AG09319 (cell line): ENCODE results near the gene KRTAP12-2.
"Not testable (repeated sequence)": the region's sequence is repeated elsewhere in the genome, so short reads cannot be mapped to it uniquely, and the experiment has no call there.

Source experiments
- DNase-seq: peaks from one replicate; pipeline ENCODE4 v3.0.0-alpha.2; 2010; ENCODE audit warnings: low read depth; ENCODE audit errors: extremely low read depth
- TF ChIP-seq, protein P1 (sequence below): IDR thresholded peaks from 2 replicates; pipeline ENCODE4 v1.5.1; 2011; ENCODE audit warnings: low read depth, mild to moderate bottlenecking, inconsistent platforms, low read length, moderate library complexity

The KRTAP12-2 gene

DNA sequence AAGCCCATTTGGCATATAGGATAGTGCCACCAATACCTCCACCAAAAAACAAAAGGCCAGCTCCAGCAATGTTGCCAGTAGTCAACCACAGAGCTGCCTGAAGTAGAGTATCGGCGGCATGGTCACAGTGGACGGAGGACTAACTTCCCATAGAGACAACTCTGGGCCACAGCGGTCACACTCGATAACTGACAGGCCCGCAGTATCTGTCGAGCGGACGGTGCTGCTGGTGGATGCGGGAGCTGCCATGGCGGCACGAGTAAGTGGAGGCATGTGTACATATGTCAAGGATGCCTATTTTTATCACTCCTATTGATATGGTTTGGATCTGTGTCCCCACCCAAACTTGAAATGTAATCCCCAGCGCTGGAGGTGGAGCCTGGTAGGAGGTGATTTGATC lies 11.2 kb upstream of the KRTAP12-2 start:
- TF ChIP-seq, protein P1, sequence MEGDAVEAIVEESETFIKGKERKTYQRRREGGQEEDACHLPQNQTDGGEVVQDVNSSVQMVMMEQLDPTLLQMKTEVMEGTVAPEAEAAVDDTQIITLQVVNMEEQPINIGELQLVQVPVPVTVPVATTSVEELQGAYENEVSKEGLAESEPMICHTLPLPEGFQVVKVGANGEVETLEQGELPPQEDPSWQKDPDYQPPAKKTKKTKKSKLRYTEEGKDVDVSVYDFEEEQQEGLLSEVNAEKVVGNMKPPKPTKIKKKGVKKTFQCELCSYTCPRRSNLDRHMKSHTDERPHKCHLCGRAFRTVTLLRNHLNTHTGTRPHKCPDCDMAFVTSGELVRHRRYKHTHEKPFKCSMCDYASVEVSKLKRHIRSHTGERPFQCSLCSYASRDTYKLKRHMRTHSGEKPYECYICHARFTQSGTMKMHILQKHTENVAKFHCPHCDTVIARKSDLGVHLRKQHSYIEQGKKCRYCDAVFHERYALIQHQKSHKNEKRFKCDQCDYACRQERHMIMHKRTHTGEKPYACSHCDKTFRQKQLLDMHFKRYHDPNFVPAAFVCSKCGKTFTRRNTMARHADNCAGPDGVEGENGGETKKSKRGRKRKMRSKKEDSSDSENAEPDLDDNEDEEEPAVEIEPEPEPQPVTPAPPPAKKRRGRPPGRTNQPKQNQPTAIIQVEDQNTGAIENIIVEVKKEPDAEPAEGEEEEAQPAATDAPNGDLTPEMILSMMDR = no peak
- DNase-seq = no peak

DNA sequence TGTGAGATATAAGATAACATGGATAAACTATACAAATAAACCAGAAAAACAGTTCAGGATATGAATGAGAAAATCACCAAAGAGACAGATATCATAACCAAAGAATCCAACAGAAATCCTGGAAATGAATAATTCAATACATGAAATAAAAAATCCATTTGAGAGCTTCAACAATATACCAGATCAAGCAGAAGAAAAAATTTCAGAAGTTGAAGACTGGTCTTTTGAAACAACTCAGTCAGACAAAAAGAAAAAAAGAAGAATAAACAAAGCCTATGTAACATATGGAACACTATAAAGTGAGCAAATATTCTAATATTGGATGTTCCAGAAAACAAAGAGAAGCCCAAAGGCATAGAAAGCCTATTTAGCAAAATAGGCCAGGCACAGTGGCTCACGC lies 5.2 kb upstream of the KRTAP12-2 start:
- TF ChIP-seq, protein P1 = no peak
- DNase-seq = no peak

DNA sequence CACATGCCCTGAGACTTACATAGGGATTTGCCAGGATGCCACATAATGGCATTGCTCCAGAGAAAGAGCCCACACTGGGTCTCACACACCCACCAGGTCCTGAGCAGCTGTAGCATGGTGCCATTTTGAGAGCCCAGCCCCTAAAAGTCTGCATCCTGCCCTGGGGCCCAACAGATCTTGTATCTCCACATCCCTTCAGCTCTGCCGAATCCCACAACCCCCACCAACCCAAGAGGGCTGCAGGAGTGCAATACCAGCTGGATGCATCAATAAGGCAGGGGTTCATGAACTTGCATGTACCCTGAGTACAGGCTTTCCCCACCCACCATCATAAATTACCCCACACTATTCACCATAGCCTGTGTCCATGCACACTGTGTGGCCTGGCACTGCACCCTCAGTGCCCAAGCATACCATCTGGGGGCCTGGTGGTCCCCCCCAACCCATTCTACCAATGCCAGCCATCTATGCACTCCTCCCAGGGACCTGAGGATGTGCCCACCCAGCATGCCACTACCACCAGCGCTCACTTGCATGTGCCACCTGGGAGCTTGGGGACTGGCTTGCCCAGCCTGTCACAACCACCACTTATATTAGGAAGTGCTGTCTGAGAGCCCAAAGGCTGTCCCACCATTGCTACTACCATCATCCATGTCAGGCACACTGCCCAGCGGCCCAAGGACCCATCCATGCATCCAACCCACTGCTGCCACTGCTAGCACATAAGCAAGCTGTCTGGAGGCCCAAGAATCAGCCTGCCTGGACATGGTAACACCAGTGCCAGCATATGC lies 4.1 kb upstream of the KRTAP12-2 start:
- no peak for DNase-seq
- TF ChIP-seq, protein P1 = no peak

DNA sequence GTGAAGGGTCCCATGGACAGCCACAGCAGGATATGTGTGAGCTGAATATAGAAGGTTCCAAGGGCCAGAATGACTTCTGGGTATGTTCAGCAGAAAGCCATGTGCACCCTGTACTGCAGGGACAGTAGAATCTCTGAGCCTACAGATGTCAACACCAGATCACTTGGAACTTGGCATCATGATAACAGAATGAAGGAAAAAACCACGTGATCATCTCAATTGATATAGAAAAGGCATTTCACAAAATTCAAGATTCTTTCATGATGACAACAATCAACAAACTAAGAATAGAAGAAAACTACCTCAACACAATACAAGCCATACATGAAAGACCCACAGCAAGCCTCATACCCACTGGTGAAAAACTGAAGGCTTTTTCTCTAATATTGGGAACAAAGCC lies 885 bp upstream of the KRTAP12-2 start:
- no peak for DNase-seq
- TF ChIP-seq, protein P1 = no peak

DNA sequence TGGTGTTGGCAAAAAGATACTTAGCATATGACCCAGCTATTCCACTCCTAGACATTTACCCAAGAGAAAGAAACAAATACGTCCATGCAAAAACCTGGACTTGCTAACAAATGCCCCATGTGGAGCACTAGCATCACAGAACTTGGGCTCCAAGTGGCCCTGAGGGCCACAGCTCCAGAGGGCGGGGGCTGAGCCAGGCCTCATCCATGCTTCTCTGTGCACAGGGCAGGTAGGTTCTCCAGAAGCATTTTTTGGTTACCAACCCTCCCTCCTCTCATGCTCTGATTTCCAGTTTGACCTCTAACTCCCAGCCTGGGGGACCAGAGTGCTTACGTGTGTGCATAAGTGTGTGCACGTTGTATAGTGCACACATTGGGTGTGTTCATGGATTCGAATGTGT lies 2.0 kb downstream of the KRTAP12-2 start:
- TF ChIP-seq, protein P1 = no peak

DNA sequence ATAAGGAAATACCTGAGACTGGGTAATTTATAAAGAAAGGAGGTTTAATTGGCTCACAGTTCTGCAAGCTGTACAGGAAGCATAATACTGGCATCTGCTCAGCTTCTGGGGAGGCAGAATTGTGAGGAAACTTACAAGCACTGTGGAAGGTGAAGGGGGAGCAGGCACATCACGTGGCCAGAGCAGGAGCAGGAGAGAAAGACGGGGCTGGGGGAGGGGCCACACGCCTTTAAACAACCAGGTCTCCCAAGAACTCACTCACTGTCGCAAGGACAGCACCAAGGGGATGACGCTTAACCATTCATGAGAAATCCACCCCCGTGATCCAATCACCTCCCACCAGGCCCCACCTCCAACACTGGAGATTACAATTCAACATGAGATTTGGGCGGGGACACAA lies 5.2 kb downstream of the KRTAP12-2 start:
- DNase-seq = not testable (repeated sequence)

More for the DNA sequence above, 2.0 kb downstream of the KRTAP12-2 start:
- DNase-seq = no peak

DNA sequence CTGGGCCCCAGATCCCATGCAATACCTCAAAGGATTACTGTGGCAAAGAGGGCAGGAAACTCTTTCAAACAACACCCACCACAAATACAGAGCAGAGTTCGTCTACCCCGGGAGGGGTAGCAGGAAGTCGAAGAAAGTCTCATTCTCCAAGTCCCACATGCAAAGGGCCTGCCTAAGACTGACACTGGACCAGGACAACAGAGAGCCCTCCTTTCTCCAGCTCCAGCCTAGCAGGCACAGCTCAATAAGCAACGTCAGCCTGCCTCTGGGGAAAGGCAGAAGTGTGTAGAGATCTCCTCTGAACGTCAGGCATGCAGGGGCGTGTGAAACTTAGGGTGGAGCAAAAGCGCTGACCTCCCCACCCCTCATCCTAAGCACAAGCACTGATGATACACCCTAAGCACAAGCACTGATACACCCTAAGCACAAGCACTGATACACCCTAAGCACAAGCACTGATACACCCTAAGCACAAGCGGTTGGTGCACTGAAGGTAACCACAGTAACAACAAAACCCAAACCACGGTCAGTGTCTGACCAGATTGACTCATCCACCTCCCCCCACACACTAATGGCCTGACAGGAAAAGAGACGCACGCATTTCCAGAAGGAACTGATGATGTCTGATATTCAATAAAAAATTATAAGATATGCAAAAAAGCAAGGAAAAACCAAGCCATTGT lies 7.7 kb downstream of the KRTAP12-2 start:
- TF ChIP-seq, protein P1 = no peak
- DNase-seq = no peak
